ENCODE data around the gene IL22RA2. TPM values are rescaled to one million over a fixed set of nuclear protein-coding genes. Genes with fewer than 3 reads are reported as not detected.
"Not testable (repeated sequence)": the region's sequence is repeated elsewhere in the genome, so short reads cannot be mapped to it uniquely, and the experiment has no call there.

The IL22RA2 gene
- total and polyA plus RNA-seq, 9 of the 15 experiments (the other 6 are each of a cell fraction or from before 2014, with no cell fraction given), result 0.03 TPM; not detected in 8

DNA sequence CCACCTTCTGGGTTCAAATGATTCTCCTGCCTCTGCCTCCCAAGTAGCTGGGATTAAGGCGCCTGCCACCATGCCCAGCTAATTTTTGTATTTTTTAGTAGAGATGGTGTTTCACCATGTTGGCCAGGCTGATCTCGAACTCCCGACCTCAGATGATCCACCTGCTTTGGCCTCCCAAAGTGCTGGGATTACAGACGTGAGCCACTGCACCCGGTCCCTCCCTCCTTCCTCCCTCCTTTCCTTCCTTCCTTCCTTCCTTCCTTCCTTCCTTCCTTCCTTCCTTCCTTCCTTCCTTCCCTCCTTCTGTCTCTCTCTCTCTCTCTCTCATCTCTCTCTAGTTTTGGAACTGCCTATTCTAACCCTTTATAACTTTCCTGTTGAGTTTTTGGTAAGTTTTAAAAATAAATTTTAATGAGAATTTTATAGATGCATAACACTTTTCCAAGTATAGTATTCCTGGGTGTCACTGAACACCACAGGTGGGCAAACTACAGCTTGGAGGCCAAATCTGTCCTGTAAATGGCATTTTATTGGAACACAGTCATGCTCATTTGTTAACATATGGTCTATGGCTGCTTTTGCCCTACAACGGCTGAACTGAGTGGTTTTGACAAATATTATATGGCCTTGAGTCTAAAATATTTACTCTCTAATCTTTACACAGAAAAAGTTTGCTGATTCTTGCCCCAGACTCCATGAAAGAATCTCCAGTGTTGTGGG, 66.2 kb downstream of the IL22RA2 start:
- H3K4me3 ChIP-seq; H3K79me2 ChIP-seq (ENCODE audit: control insufficient read depth, insufficient read depth, low read length); H3K9ac ChIP-seq (ENCODE audit: insufficient read depth in 1 of 2, low read depth in 2 of 2, low read length in 2 of 2); H3K36me3 ChIP-seq (ENCODE audit: control insufficient read depth, insufficient read depth, low read length); H3K4me2 ChIP-seq (ENCODE audit: insufficient read depth, low read length); ATAC-seq; H3K9me1 ChIP-seq (ENCODE audit: control insufficient read depth, insufficient read depth, low read length); H2AFZ ChIP-seq (ENCODE audit: low read depth, low read length); FAIRE-seq; H4K20me1 ChIP-seq (replicated peaks; ENCODE audit: control insufficient read depth, insufficient read depth, low read length); BruUV-seq (replicated peaks); H3K27me3 ChIP-seq (ENCODE audit: control insufficient read depth in 2 of 2, insufficient read depth in 2 of 2, low read length in 2 of 2); DNase-seq (ENCODE audit: extremely low read depth in 1 of 4, low spot score in 3 of 4); POLR2A ChIA-PET; H3K27ac ChIP-seq (ENCODE audit: extremely low read depth, low read depth, low read length); H3K4me1 ChIP-seq (replicated peaks in 1 of 2; ENCODE audit: control insufficient read depth in 2 of 2, insufficient read depth in 2 of 2, low read length in 2 of 2); intact Hi-C loops (cut with micrococcal nuclease); CTCF ChIA-PET (ENCODE audit: low intra/inter-chr PET ratio); in situ Hi-C loops (cut with MboI); H3K9me3 ChIP-seq (replicated peaks; ENCODE audit: control insufficient read depth, insufficient read depth, low read depth, low read length): not testable (repeated sequence)
- WGBS (ENCODE audit: insufficient coverage, low coverage, missing lambda C conversion rate), result 0% methylated on average over 6 of the region's 6 CpGs

DNA sequence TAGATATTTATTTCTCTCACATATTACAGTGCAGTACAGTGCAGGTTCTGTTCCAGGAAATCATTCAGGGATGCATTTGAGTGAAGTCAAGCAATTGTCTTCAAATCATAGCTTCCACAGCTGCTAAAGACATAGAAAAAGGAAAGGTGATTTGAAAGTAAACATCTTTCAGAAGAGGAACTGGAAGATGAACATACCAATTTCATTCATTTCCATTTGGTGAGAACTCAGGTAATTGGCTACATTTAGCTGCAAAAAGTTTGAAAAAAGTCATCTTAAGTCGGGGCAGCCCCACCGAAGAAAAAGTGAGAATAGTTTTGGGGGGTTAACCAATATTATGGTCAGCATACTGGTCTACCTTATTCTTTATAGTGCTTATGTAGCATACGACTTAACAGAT, 67.3 kb downstream of the IL22RA2 start:
- intact Hi-C loops (cut with micrococcal nuclease), result no loop called here
- H3K36me3 ChIP-seq (ENCODE audit: control insufficient read depth, insufficient read depth, low read length), result no peaks in the 10 kb centered on the region
- H3K27ac ChIP-seq (ENCODE audit: extremely low read depth, low read depth, low read length), result no peak overlapping the region
- no peak overlapping the region for H2AFZ ChIP-seq (ENCODE audit: low read depth, low read length)
- no peaks in the 10 kb centered on the region for H4K20me1 ChIP-seq (replicated peaks; ENCODE audit: control insufficient read depth, insufficient read depth, low read length)
- FAIRE-seq (no peak), DNase-seq (ENCODE audit: extremely low read depth in 1 of 4, low spot score in 3 of 4) (no peak), ATAC-seq (no peak)
- H3K9me3 ChIP-seq (replicated peaks; ENCODE audit: control insufficient read depth, insufficient read depth, low read depth, low read length), result no peaks in the 10 kb centered on the region
- TF ChIP-seq POU5F1 (IDR thresholded peaks at IDR 0.05; ENCODE audit: borderline replicate concordance, low read depth, low read length, partially characterized antibody), result no peak
- TF ChIP-seq RBM17 (IDR thresholded peaks at IDR 0.05; ENCODE audit: borderline replicate concordance, low read depth, low read length), result no peak
- no peak for TF ChIP-seq ZNF830 (CRISPR knock-in tag; IDR thresholded peaks at IDR 0.05)
- no peak for TF ChIP-seq ZC3H8 (IDR thresholded peaks at IDR 0.05)
- TF ChIP-seq, protein P1, sequence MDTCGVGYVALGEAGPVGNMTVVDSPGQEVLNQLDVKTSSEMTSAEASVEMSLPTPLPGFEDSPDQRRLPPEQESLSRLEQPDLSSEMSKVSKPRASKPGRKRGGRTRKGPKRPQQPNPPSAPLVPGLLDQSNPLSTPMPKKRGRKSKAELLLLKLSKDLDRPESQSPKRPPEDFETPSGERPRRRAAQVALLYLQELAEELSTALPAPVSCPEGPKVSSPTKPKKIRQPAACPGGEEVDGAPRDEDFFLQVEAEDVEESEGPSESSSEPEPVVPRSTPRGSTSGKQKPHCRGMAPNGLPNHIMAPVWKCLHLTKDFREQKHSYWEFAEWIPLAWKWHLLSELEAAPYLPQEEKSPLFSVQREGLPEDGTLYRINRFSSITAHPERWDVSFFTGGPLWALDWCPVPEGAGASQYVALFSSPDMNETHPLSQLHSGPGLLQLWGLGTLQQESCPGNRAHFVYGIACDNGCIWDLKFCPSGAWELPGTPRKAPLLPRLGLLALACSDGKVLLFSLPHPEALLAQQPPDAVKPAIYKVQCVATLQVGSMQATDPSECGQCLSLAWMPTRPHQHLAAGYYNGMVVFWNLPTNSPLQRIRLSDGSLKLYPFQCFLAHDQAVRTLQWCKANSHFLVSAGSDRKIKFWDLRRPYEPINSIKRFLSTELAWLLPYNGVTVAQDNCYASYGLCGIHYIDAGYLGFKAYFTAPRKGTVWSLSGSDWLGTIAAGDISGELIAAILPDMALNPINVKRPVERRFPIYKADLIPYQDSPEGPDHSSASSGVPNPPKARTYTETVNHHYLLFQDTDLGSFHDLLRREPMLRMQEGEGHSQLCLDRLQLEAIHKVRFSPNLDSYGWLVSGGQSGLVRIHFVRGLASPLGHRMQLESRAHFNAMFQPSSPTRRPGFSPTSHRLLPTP (IDR thresholded peaks at IDR 0.05; ENCODE audit: borderline replicate concordance, extremely low read depth, insufficient read length), result no peak
- TF ChIP-seq, protein P2, sequence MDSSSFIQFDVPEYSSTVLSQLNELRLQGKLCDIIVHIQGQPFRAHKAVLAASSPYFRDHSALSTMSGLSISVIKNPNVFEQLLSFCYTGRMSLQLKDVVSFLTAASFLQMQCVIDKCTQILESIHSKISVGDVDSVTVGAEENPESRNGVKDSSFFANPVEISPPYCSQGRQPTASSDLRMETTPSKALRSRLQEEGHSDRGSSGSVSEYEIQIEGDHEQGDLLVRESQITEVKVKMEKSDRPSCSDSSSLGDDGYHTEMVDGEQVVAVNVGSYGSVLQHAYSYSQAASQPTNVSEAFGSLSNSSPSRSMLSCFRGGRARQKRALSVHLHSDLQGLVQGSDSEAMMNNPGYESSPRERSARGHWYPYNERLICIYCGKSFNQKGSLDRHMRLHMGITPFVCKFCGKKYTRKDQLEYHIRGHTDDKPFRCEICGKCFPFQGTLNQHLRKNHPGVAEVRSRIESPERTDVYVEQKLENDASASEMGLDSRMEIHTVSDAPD (CRISPR knock-in tag; IDR thresholded peaks at IDR 0.05), result no peak
- TF ChIP-seq GTF2F1 (IDR thresholded peaks at IDR 0.05; ENCODE audit: low read depth, low read length), result no peak
- no peak for TF ChIP-seq TAF9B (IDR thresholded peaks at IDR 0.05; ENCODE audit: partially characterized antibody)
- no peak for TF ChIP-seq RBBP5 (IDR thresholded peaks at IDR 0.05; ENCODE audit: borderline replicate concordance, insufficient read depth, low read length, poor library complexity, severe bottlenecking)
- TF ChIP-seq BRCA1 (IDR thresholded peaks at IDR 0.05), result no peak
- no peak for TF ChIP-seq BRCA1 (CRISPR knock-in tag; IDR thresholded peaks at IDR 0.05)
- no peak for TF ChIP-seq NR1H2 (CRISPR knock-in tag; IDR thresholded peaks at IDR 0.05)
- H3K4me3 ChIP-seq, result no peak overlapping the region
- no peaks in the 10 kb centered on the region; a peak in 1 of 5 replicates for H3K27me3 ChIP-seq (ENCODE audit: control insufficient read depth in 2 of 2, insufficient read depth in 2 of 2, low read length in 2 of 2)
- H3K4me1 ChIP-seq (replicated peaks in 1 of 2; ENCODE audit: control insufficient read depth in 2 of 2, insufficient read depth in 2 of 2, low read length in 2 of 2), result no peaks in the 10 kb centered on the region
- in situ Hi-C loops (cut with MboI), result no loop called here
- no TSS peak for BruUV-seq (replicated peaks)
- H3K9ac ChIP-seq (ENCODE audit: insufficient read depth in 1 of 2, low read depth in 2 of 2, low read length in 2 of 2), result no peak overlapping the region
- WGBS (ENCODE audit: insufficient coverage, low coverage, missing lambda C conversion rate), result 4% methylated on average over 3 of the region's 3 CpGs
- H3K4me2 ChIP-seq (ENCODE audit: insufficient read depth, low read length), result no peak overlapping the region
- no peaks in the 10 kb centered on the region for H3K79me2 ChIP-seq (ENCODE audit: control insufficient read depth, insufficient read depth, low read length)
- POLR2A ChIA-PET, result no interaction called here
- CTCF ChIA-PET (ENCODE audit: low intra/inter-chr PET ratio), result no interaction called here
- no peaks in the 10 kb centered on the region for H3K9me1 ChIP-seq (ENCODE audit: control insufficient read depth, insufficient read depth, low read length)

All from K562 (cell line).